Brain microvascular endothelial cell (primary cell): ENCODE measurements around the gene PAK1.

Experiments
- DNase-seq: peaks from one replicate; pipeline ENCODE4 v3.0.0-alpha.2; 2020
- H3K27ac ChIP-seq: fragments of 250-450 bp; sonication (Bioruptor Pico); 2 replicates; pipeline ENCODE4 v1.5.1; 2020; ENCODE audit warnings: mild to moderate bottlenecking, moderate library complexity
- H3K27me3 ChIP-seq: fragments of 250-450 bp; sonication (Bioruptor Pico); replicated peaks from 2 replicates; pipeline ENCODE4 v1.5.1; 2020; ENCODE audit warnings: mild to moderate bottlenecking
- H3K36me3 ChIP-seq: fragments of 250-450 bp; sonication (Bioruptor Pico); replicated peaks from 2 replicates; pipeline ENCODE4 v1.5.1; 2020; ENCODE audit warnings: mild to moderate bottlenecking
- H3K4me3 ChIP-seq: 2 replicates; pipeline ENCODE4 v1.5.1; 2011; ENCODE audit warnings: low read depth, mild to moderate bottlenecking, control low read depth, low read length, moderate library complexity
- CTCF ChIP-seq: IDR thresholded peaks from 2 replicates; pipeline ENCODE4 v1.5.1; 2011; ENCODE audit warnings: low read depth, mild to moderate bottlenecking, moderate library complexity, low read length, control low read depth, inconsistent platforms; ENCODE audit errors: missing control alignments
- in situ Hi-C: cut with HindIII; loops from 2 replicates; pipeline ENCODE4 v1.10.0; 2017; ENCODE audit warnings: low sequenced_read_pairs, low pct_ligation_motif_present

PAK1 gene

DNA sequence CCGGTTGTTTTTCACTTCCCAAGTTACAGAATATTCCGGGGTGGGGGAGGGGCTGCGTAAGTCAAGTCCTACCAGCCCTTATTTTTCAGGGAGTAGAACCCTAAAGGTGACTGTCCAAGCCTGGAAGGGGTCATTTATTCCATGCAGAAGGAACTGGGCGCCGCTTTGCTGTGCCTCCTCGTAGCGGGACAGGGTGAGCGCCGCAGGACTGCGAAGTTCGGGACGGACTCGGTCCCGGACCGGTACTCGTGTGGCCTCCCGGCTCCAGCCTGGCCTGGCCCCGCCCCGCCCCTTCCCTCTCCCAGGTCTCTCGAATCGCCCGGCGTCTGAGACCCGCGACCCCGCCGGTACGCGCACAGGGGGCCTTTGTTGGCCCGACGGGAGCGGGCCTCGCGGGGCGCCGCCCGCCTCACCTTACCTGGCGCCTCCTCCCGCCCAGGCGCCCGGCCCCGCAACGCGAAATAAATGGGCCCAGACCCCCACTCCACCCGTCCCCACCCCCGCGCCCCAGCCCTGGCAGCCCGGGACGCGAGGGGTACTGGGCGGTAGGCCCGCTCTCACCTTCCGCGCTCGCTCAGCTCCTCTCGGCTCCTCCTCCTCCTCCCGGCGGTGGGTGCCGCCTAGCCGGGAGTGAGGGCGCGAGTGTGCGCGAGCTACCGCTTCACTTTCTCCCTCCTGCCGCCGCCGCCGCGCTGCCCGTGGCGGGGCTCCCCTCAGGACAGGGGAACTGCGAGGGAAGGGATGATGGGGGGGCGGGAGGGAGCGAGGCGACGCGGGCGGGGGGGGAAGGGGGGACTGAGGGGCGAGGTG is 698 bp downstream of the PAK1 start:
- Histone ChIP-seq H3K27me3 (no peaks in the 10 kb centered on the region), H3K36me3 (no peaks in the 10 kb centered on the region), H3K4me3 (peak overlapping the region; percentile 67), H3K27ac (no peak overlapping the region)
- no peak for DNase-seq
- in situ Hi-C loops = no loop called here
- no peak for TF ChIP-seq CTCF

- no peak overlapping the region for H3K27ac ChIP-seq
- H3K4me3 ChIP-seq = no peak overlapping the region
- H3K36me3 ChIP-seq = no peaks in the 10 kb centered on the region
- in situ Hi-C loops = no loop called here
- DNase-seq = no peak
- H3K27me3 ChIP-seq = no peaks in the 10 kb centered on the region
- peak; percentile 46 for TF ChIP-seq CTCF
Measured at GRCh38 chr11:77471558-77472193, 2.2 kb downstream of the PAK1 start.

- TF ChIP-seq CTCF = no peak
- in situ Hi-C loops = no loop called here
- H3K27ac ChIP-seq = no peak overlapping the region
- no peak overlapping the region for H3K4me3 ChIP-seq
- no peaks in the 10 kb centered on the region for H3K36me3 ChIP-seq
- no peak for DNase-seq
- no peaks in the 10 kb centered on the region for H3K27me3 ChIP-seq
Measured at GRCh38 chr11:77470971-77471370, 2.9 kb downstream of the PAK1 start.

- TF ChIP-seq CTCF = no peak
Measured at GRCh38 chr11:77470504-77470903, 3.4 kb downstream of the PAK1 start.

GRCh38 chr11:77468527-77468926 is 5.4 kb downstream of the PAK1 start:
- in situ Hi-C loops = no loop called here
- TF ChIP-seq CTCF = no peak
- H3K27ac ChIP-seq = no peak overlapping the region
- no peaks in the 10 kb centered on the region for H3K27me3 ChIP-seq
- no peak overlapping the region for H3K4me3 ChIP-seq
- DNase-seq = no peak
- H3K36me3 ChIP-seq = no peaks in the 10 kb centered on the region

More at GRCh38 chr11:77470504-77470903, 3.4 kb downstream of the PAK1 start:
- Histone ChIP-seq H3K27ac (no peak overlapping the region), H3K4me3 (no peak overlapping the region), H3K36me3 (no peaks in the 10 kb centered on the region), H3K27me3 (no peaks in the 10 kb centered on the region)
- no peak for DNase-seq
- in situ Hi-C loops = no loop called here
